ENCODE data around the gene WDR81.

GRCh38 chr17:1713878-1714426 lies 10.6 kb upstream of the WDR81 start:
- TF ChIP-seq POLR2A (IDR thresholded peaks at IDR 0.05; ENCODE audit: borderline replicate concordance, extremely low read depth, insufficient read depth, insufficient read length) (no peak), POLR2AphosphoS5 (IDR thresholded peaks at IDR 0.05; ENCODE audit: low read depth, low read length) (0 out of 2 replicates have a peak, but pooled peaks have one; percentile 18), ZNF274 (IDR thresholded peaks at IDR 0.05; ENCODE audit: low read depth, low read length) (no peak), SIN3A (IDR thresholded peaks at IDR 0.05; ENCODE audit: low read depth) (no peak), MAX (IDR thresholded peaks at IDR 0.05) (peak; percentile 47; the same call in 1 of the 2 replicates), RAD21 (IDR thresholded peaks at IDR 0.05; ENCODE audit: low read depth) (peak; percentile 79)
- TF ChIP-seq, protein P1, sequence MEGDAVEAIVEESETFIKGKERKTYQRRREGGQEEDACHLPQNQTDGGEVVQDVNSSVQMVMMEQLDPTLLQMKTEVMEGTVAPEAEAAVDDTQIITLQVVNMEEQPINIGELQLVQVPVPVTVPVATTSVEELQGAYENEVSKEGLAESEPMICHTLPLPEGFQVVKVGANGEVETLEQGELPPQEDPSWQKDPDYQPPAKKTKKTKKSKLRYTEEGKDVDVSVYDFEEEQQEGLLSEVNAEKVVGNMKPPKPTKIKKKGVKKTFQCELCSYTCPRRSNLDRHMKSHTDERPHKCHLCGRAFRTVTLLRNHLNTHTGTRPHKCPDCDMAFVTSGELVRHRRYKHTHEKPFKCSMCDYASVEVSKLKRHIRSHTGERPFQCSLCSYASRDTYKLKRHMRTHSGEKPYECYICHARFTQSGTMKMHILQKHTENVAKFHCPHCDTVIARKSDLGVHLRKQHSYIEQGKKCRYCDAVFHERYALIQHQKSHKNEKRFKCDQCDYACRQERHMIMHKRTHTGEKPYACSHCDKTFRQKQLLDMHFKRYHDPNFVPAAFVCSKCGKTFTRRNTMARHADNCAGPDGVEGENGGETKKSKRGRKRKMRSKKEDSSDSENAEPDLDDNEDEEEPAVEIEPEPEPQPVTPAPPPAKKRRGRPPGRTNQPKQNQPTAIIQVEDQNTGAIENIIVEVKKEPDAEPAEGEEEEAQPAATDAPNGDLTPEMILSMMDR (IDR thresholded peaks at IDR 0.05 in 2 of 3, conservative IDR thresholded peaks at IDR 0.05 in 1 of 3; ENCODE audit: borderline replicate concordance in 1 of 3, insufficient read depth in 1 of 3, low read depth in 2 of 3, low read length in 2 of 3) = peak in 2 of 3 experiments; percentile 67 to 69; a peak in 5 of 6 replicates
- TF ChIP-seq, protein P2, sequence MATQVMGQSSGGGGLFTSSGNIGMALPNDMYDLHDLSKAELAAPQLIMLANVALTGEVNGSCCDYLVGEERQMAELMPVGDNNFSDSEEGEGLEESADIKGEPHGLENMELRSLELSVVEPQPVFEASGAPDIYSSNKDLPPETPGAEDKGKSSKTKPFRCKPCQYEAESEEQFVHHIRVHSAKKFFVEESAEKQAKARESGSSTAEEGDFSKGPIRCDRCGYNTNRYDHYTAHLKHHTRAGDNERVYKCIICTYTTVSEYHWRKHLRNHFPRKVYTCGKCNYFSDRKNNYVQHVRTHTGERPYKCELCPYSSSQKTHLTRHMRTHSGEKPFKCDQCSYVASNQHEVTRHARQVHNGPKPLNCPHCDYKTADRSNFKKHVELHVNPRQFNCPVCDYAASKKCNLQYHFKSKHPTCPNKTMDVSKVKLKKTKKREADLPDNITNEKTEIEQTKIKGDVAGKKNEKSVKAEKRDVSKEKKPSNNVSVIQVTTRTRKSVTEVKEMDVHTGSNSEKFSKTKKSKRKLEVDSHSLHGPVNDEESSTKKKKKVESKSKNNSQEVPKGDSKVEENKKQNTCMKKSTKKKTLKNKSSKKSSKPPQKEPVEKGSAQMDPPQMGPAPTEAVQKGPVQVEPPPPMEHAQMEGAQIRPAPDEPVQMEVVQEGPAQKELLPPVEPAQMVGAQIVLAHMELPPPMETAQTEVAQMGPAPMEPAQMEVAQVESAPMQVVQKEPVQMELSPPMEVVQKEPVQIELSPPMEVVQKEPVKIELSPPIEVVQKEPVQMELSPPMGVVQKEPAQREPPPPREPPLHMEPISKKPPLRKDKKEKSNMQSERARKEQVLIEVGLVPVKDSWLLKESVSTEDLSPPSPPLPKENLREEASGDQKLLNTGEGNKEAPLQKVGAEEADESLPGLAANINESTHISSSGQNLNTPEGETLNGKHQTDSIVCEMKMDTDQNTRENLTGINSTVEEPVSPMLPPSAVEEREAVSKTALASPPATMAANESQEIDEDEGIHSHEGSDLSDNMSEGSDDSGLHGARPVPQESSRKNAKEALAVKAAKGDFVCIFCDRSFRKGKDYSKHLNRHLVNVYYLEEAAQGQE (IDR thresholded peaks at IDR 0.05; ENCODE audit: low read depth) = no peak
